ENCODE data around the gene LIPI.

DNA sequence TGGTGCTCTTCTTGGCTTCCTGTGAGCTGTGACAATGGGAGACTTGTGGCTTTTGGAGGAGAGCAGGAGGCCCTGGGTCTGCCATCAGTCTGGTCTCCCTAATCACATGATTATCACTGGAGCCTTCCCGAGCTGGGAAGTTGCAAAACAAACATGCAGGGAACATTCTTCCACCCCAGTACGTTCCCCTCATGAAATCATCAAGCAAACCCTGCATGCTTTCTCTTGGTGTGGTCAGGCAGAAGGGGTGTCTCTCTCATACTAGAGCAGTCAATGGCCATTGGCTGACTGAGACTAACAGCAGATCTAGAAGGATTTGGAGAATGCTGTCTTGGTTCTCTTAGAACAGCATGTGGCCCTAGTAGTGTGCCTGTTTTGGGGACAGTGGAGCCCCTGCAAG is 111.2 kb downstream of the LIPI start:
- no peak for TF ChIP-seq POLR2AphosphoS5 (IDR thresholded peaks at IDR 0.05; ENCODE audit: borderline replicate concordance, low read depth, low read length)
- TF ChIP-seq EZH2 (IDR thresholded peaks at IDR 0.05) = no peak
- no peak for TF ChIP-seq FOXP2 (optimal IDR thresholded peaks at IDR 0.05; ENCODE audit: control extremely low read depth, extremely low read length, insufficient read depth)
